ENCODE measurements around the gene GTF2IRD1. TPM values are rescaled to one million over a fixed set of nuclear protein-coding genes. Genes with fewer than 3 reads are reported as not detected.
A peak's percentile ranks its signal among the peaks of the same experiment; 100 is the strongest.

Gene GTF2IRD1
- total RNA-seq, 1 donor from 2014 or later, result 18.2 TPM

DNA sequence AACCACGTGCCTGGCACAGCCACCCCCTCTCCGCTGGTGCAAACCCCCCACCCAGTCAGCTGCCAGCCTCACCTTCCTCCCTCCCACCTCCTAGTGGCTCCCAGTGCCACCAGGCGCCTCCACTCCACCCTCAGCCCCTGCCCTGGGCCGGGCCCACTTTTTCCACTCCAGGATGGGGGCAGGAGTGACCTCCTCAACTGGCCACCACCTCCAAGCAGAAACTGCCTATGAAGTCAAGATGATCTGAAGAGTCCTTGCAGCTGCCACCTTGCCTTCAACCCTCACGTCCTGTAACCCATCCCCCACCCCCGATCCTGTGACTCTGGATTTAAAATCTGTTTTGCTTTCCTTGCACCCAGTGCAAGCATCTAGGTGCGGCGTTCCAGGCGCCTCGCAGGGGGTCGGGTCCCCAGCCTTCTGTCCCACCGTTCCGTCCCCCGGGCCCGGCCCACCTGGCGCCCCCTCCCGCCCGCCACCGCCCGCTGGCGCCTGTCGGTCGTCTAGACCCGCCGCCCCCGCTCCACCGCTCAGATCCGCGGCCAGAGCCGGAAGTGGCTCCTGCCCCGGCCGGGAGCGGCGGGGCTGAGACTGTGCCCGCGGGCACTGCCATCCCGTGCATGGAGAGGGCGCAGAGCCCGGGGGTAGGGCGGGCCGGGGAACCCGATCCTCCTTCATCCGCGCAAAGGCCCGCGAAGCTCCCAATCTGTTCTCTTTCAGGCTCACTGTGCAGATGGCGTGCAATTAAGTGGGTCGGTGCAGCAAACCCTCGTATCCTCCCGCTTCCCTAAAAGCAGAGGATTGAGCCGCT is 152.6 kb downstream of the GTF2IRD1 start:
- H3K36me3 ChIP-seq (ENCODE audit: control insufficient read depth, insufficient read depth, low read length), result no peaks in the 10 kb centered on the region
- H3K27me3 ChIP-seq (ENCODE audit: control insufficient read depth, insufficient read depth, low read length), result no peaks in the 10 kb centered on the region
- FAIRE-seq (no peak), DNase-seq (ENCODE audit: low read depth) (no peak)
- H3K4me3 ChIP-seq (ENCODE audit: low read depth, low read length), result no peak overlapping the region
- TF ChIP-seq, protein P1, sequence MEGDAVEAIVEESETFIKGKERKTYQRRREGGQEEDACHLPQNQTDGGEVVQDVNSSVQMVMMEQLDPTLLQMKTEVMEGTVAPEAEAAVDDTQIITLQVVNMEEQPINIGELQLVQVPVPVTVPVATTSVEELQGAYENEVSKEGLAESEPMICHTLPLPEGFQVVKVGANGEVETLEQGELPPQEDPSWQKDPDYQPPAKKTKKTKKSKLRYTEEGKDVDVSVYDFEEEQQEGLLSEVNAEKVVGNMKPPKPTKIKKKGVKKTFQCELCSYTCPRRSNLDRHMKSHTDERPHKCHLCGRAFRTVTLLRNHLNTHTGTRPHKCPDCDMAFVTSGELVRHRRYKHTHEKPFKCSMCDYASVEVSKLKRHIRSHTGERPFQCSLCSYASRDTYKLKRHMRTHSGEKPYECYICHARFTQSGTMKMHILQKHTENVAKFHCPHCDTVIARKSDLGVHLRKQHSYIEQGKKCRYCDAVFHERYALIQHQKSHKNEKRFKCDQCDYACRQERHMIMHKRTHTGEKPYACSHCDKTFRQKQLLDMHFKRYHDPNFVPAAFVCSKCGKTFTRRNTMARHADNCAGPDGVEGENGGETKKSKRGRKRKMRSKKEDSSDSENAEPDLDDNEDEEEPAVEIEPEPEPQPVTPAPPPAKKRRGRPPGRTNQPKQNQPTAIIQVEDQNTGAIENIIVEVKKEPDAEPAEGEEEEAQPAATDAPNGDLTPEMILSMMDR (IDR thresholded peaks at IDR 0.05; ENCODE audit: insufficient read depth, low read length, severe bottlenecking), result no peak

DNA sequence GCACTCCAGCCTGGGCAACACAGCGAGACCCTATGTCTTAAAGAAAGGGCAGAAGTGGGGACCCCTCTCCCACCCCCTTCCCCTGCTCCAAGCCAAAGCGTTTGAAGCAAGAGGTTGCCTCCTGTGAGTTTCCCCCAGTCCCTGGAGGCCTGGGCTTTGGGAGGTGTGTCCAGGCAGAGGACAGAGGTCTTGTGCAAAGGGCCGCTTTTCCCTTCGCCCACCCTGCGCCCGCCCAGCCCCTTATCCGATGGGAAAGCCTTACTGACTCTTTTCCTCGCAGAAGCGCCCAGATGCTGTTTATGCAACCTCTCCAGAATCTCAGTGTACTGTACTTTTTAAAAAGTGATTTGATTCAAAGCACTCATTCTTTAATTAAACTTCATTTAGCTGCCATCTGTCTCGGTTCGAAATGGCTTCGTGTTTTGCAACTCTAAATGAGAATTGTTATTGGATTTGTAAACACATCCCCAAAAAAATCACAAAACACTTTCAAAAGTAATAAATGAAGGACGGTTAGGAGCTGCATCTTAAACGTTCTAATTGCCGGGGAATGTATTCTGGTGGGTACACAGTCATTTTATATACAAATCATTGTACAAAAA is 153.3 kb downstream of the GTF2IRD1 start:
- TF ChIP-seq, protein P1 (IDR thresholded peaks at IDR 0.05; ENCODE audit: insufficient read depth, low read length, severe bottlenecking), result no peak
- H3K27me3 ChIP-seq (ENCODE audit: control insufficient read depth, insufficient read depth, low read length), result no peaks in the 10 kb centered on the region
- H3K4me3 ChIP-seq (ENCODE audit: low read depth, low read length), result no peak overlapping the region
- no peak for FAIRE-seq
- H3K36me3 ChIP-seq (ENCODE audit: control insufficient read depth, insufficient read depth, low read length), result no peaks in the 10 kb centered on the region
- DNase-seq (ENCODE audit: low read depth), result no peak

DNA sequence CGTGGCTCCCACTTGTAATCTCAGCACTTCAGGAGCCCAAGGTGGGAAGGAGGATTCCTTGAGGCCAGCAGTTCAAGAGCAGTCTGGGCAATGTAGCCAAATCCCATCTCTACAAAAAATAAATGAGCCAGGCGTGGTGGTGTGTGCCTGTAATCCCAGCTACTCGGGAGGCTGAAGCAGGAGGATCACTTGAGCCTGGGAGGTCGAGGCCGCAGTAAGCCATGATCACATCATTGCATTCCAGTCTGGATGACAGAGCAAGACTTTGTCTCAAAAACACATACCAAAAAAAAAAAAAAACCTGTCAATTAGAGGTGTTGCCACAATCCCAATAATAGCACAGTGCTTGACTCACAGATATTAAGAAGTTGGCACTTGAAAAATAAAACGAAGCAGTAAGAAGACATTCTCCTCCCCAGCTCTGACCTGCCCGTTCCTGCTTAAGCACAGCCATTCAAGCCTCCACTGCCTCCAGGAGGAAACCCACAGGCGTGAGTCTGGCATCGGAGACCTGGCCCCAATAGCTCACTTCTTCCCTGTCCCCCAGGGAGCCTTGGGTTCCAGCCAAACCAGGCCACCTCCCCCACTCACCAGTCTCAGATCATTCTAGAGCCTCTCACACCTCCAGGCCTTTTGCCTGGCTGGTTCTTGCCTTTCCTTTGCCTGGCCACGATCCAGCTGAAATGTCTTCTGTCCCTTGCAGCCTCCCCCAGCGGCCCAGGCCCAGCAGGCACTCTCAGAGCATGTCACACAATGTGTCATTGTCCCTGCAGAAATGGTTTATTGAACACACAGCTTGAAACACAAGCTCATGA is 158.5 kb downstream of the GTF2IRD1 start:
- TF ChIP-seq, protein P1 (IDR thresholded peaks at IDR 0.05; ENCODE audit: insufficient read depth, low read length, severe bottlenecking), result no peak
- H3K36me3 ChIP-seq (ENCODE audit: control insufficient read depth, insufficient read depth, low read length), result no peaks in the 10 kb centered on the region
- H3K27me3 ChIP-seq (ENCODE audit: control insufficient read depth, insufficient read depth, low read length), result no peaks in the 10 kb centered on the region
- no peak for FAIRE-seq
- H3K4me3 ChIP-seq (ENCODE audit: low read depth, low read length), result no peak overlapping the region
- DNase-seq (ENCODE audit: low read depth), result peak; percentile 98

DNA sequence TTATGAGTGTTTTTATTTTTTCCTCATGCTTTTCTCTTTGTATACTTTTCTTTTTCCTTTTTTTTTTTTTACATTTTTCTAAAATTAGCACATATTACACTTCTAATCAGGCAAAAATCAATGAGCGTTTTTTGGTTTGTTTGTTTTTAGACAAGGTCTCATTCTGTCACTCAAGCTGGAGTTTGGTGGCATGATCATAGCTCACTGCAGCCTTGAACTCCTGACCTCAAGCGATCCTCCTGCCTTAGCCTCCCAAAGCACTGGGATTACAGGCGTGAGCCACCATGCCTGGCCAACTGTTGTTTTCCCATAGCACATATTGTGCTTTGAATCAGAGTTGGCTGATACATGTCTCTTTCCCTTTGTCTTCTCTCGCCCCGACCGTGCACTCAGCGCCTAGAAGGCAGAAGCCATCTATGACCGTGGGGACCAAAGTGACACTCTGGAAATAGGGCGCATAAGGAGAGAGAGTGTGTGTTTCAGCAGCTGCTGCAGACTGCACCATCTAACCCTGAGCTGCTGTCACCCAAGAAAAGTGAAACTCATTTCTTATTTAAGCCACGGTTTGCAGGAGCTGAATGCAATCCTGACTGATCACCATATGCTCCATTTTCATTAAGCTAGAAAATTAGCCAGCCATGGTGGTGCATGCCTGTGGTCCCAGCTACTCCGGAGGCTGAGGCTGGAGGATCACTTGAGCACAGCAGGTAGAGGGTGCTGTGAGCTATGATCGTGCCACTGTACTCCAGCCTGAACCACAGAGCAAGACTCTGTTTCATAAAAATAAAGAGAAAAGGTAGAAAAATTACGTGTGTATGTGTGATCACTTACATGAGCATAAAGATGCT is 162.5 kb downstream of the GTF2IRD1 start:
- DNase-seq (ENCODE audit: low read depth), result no peak
- no peak overlapping the region for H3K4me3 ChIP-seq (ENCODE audit: low read depth, low read length)
- no peaks in the 10 kb centered on the region for H3K36me3 ChIP-seq (ENCODE audit: control insufficient read depth, insufficient read depth, low read length)
- no peaks in the 10 kb centered on the region for H3K27me3 ChIP-seq (ENCODE audit: control insufficient read depth, insufficient read depth, low read length)
- FAIRE-seq, result no peak
- TF ChIP-seq, protein P1 (IDR thresholded peaks at IDR 0.05; ENCODE audit: insufficient read depth, low read length, severe bottlenecking), result no peak

GRCh38 chr7:74617180-74617744 is 163.6 kb downstream of the GTF2IRD1 start:
- DNase-seq (ENCODE audit: low read depth) (no peak), FAIRE-seq (no peak)
- TF ChIP-seq, protein P1 (IDR thresholded peaks at IDR 0.05; ENCODE audit: insufficient read depth, low read length, severe bottlenecking), result no peak
- H3K36me3 ChIP-seq (ENCODE audit: control insufficient read depth, insufficient read depth, low read length), result no peaks in the 10 kb centered on the region
- H3K27me3 ChIP-seq (ENCODE audit: control insufficient read depth, insufficient read depth, low read length), result no peaks in the 10 kb centered on the region
- H3K4me3 ChIP-seq (ENCODE audit: low read depth, low read length), result no peak overlapping the region
